B cell (primary cell): ENCODE data around the gene PIP5KL1. TPM values are rescaled to one million over a fixed set of nuclear protein-coding genes. Genes with fewer than 3 reads are reported as not detected.

Source experiments
- ATAC-seq: fragments of 200-7000 bp; cut with Tn5 transposase; one replicate; pipeline ENCODE4 v1.10.0; 2021; ENCODE audit warnings: low read depth, mild to moderate bottlenecking, moderate number of reproducible peaks, moderate library complexity
- CTCF ChIA-PET: fragments of 350-600 bp; sonication (Branson Sonifier 250); formaldehyde crosslinking; loops from one replicate; lab custom pipeline; 2021; ENCODE audit warnings: antibody characterized with exemption, inconsistent platforms; lab: Charles Lee
- POLR2A ChIA-PET: fragments of 350-600 bp; sonication (Branson Sonifier 250); formaldehyde crosslinking; loops from one replicate; lab custom pipeline; 2021; ENCODE audit warnings: antibody characterized with exemption; lab: Charles Lee
- DNase-seq: peaks from one replicate; pipeline ENCODE4 v3.0.0; 2013
- H2AFZ ChIP-seq: 2 replicates; pipeline ENCODE4 v1.6.1; 2012; ENCODE audit warnings: mild to moderate bottlenecking, low read depth, low read length; ENCODE audit not compliant: insufficient read depth, poor library complexity, severe bottlenecking
- H3K27ac ChIP-seq, 2 donors: 1 replicate in 1 of 2; 2 replicates in 1 of 2; pipeline ENCODE4 v1.5.1; 2012 to 2013; ENCODE audit warnings: low read length in 2 of 2, mild to moderate bottlenecking in 2 of 2, moderate library complexity in 1 of 2
- H3K27me3 ChIP-seq, 4 experiments: fragments of 200-600 bp in 1 of 4; sonication (generic) in 1 of 4; replicated peaks in 1 of 4; 1 replicate in 2 of 4; 2 replicates in 2 of 4; pipeline versions ENCODE4 v1.6.1 to v1.7.0; 2013 to 2016; ENCODE audit warnings: low read length in 3 of 4, mild to moderate bottlenecking in 2 of 4, mixed read lengths in 1 of 4, moderate library complexity in 1 of 4; ENCODE audit not compliant: insufficient read depth in 4 of 4, control insufficient read depth in 3 of 4; ENCODE audit errors: control extremely low read depth in 1 of 4
- H3K36me3 ChIP-seq, 2 experiments: replicated peaks in 1 of 2; 1 replicate in 1 of 2; 2 replicates in 1 of 2; pipeline versions ENCODE4 v1.6.1 to v1.7.1; 2013; ENCODE audit warnings: low read length in 1 of 2; ENCODE audit not compliant: insufficient read depth in 2 of 2, control insufficient read depth in 1 of 2; ENCODE audit errors: control extremely low read depth in 1 of 2, extremely low read depth in 1 of 2
- H3K4me1 ChIP-seq, 2 donors: fragments of 200-600 bp in 1 of 2; sonication (generic) in 1 of 2; 1 replicate in 1 of 2; 2 replicates in 1 of 2; pipeline versions ENCODE4 v1.5.1 to v1.6.1; 2013 to 2017; ENCODE audit warnings: low read length in 2 of 2; ENCODE audit not compliant: control insufficient read depth in 2 of 2, insufficient read depth in 2 of 2
- H3K4me2 ChIP-seq: replicated peaks from 2 replicates; pipeline ENCODE3; 2012; ENCODE audit warnings: mild to moderate bottlenecking, low read depth, low read length; ENCODE audit not compliant: poor library complexity, severe bottlenecking
- H3K4me3 ChIP-seq, 5 experiments: fragments of 200-600 bp in 1 of 5; sonication (generic) in 1 of 5; 1 replicate in 3 of 5; 2 replicates in 2 of 5; pipeline versions ENCODE4 v1.5.1 to v1.7.0; 2011 to 2016; ENCODE audit warnings: low read length in 4 of 5, mild to moderate bottlenecking in 4 of 5, low read depth in 2 of 5, control low read depth in 1 of 5, moderate library complexity in 1 of 5; ENCODE audit not compliant: insufficient read depth in 1 of 5; ENCODE audit errors: control extremely low read depth in 1 of 5, extremely low read depth in 1 of 5
- H3K79me2 ChIP-seq: fragments of 200-600 bp; sonication (generic); one replicate; pipeline ENCODE4 v1.6.0; 2016; ENCODE audit warnings: low read length; ENCODE audit not compliant: control insufficient read depth, insufficient read depth
- H3K9ac ChIP-seq: fragments of 200-600 bp; sonication (generic); 2 replicates; pipeline ENCODE4 v1.6.1; 2017; ENCODE audit warnings: mild to moderate bottlenecking, low read length, moderate library complexity
- H3K9me3 ChIP-seq, 3 donors: one replicate each; pipeline versions ENCODE4 v1.6.1 to v1.7.1; 2013; ENCODE audit warnings: low read length in 2 of 3; ENCODE audit not compliant: control insufficient read depth in 2 of 3, insufficient read depth in 1 of 3; ENCODE audit errors: control extremely low read depth in 1 of 3
- H4K20me1 ChIP-seq: 2 replicates; pipeline ENCODE4 v1.6.0; 2012; ENCODE audit warnings: mild to moderate bottlenecking, low read length; ENCODE audit not compliant: insufficient read depth, control insufficient read depth, poor library complexity, severe bottlenecking
- H3K27ac Mint-ChIP-seq: one replicate; pipeline ENCODE4 v1.8.0; 2021; ENCODE audit warnings: mixed read lengths
- H3K27me3 Mint-ChIP-seq: one replicate; pipeline ENCODE4 v1.8.0; 2021; ENCODE audit warnings: mixed read lengths
- H3K4me1 Mint-ChIP-seq: one replicate; pipeline ENCODE4 v1.8.0; 2021; ENCODE audit warnings: mixed read lengths
- H3K4me3 Mint-ChIP-seq: one replicate; pipeline ENCODE4 v1.8.0; 2021; ENCODE audit warnings: mixed read lengths
- H3K9me3 Mint-ChIP-seq: one replicate; pipeline ENCODE4 v1.8.0; 2022; ENCODE audit warnings: mixed read lengths; ENCODE audit not compliant: insufficient read depth
- EZH2 ChIP-seq: IDR thresholded peaks from 2 replicates; pipeline ENCODE4 v1.6.1; 2012; ENCODE audit warnings: borderline replicate concordance, low read depth, mild to moderate bottlenecking, moderate library complexity, low read length; ENCODE audit not compliant: insufficient read depth, poor library complexity, severe bottlenecking
- WGBS: methylation state at CpG from one replicate; pipeline ENCODE4 v1.1.5; 2013; ENCODE audit warnings: missing lambda C conversion rate; ENCODE audit not compliant: insufficient coverage; 5-methylcytosine and 5-hydroxymethylcytosine counted together
- intact Hi-C: fragments of 100-400 bp; cut with micrococcal nuclease; formaldehyde crosslinking; loops from one replicate; pipeline ENCODE4 v1.10.0; 2022
- polyA plus RNA-seq: library from polyadenylated mRNA; depleted of rRNA; stranded (reverse); fragments of >200 nt; gene quantifications from 2 replicates; pipeline ENCODE4 v1.2.3, GENCODE V29; 2012
- total RNA-seq, 2 donors: library from RNA; stranded (reverse); fragments of 120-200 nt in 1 of 2; gene quantifications; 1 replicate in 1 of 2; 2 replicates in 1 of 2; pipeline versions ENCODE4 v1.2.3 to v1.2.4, GENCODE V29; 2013 to 2022
- TF ChIP-seq, protein P1 (sequence below): fragments of 200-600 bp; IDR thresholded peaks from one replicate; pipeline ENCODE4 v1.8.0; 2022; ENCODE audit warnings: antibody characterized with exemption, mild to moderate bottlenecking

The PIP5KL1 gene
- total and polyA plus RNA-seq, 2 donors (not counting 1 experiment from before 2014, with no cell fraction given) = 0.75 to 1.4 TPM

DNA sequence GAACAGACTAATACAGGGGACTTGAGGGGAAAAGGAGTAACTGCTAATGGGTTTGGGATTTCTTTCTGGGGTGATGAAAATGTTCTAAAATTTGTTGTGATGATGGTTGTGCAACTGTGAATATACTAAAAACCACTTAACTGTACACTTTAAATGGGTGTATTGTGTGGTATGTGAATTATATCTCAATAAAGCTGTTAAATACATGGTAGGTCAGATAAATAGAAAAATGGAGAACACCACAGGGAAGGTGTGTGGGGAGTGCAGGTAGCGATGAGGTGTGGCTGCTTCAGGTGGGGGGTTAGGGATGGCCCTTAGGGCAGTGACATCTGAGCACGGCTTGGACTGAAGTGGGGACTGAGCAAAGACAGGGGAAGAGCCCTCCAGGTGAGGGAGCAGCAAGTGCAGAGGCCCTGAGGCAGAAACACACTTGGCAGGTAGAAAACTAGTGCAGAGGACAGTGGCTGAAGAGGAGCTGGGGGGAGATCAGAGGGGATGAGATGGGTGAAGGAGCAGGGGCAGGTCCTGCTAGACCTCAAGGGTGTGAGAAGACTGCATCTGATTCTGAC lies 29.3 kb upstream of the PIP5KL1 start:
- H3K27me3 Mint-ChIP-seq = no peaks in the 10 kb centered on the region
- Histone ChIP-seq H3K4me3 (no peak overlapping the region), H4K20me1 (peaks cover 86% of the 10 kb centered on the region), H3K27me3 (no peaks in the 10 kb centered on the region), H3K9ac (no peak overlapping the region), H3K36me3 (peaks cover 0 to 15% of the 10 kb centered on the region in 2 experiments), H3K79me2 (peaks cover 100% of the 10 kb centered on the region), H2AFZ (no peak overlapping the region), H3K9me3 (no peaks in the 10 kb centered on the region), H3K27ac (peak overlapping the region in 1 of 2 donors; percentile 60), H3K4me2 (no peak overlapping the region), H3K4me1 (peaks cover 22 to 51% of the 10 kb centered on the region in 2 donors)
- DNase-seq = no peak
- POLR2A ChIA-PET = interaction anchor here (0.6 kb wide), 1 partner anchor 65 kb away, joined by 6 read pairs; no protein-coding TSS in a partner anchor
- peaks cover 75% of the 10 kb centered on the region for H3K4me1 Mint-ChIP-seq
- CTCF ChIA-PET = interaction anchor here (0.6 to 12.8 kb wide), 5 partner anchors 11 to 74 kb away, joined by 3 to 251 read pairs (median 11); partner anchors contain the start of gene EEIG1
- no peaks in the 10 kb centered on the region for H3K9me3 Mint-ChIP-seq
- H3K27ac Mint-ChIP-seq = peak overlapping the region; percentile 69
- H3K4me3 Mint-ChIP-seq = no peak overlapping the region
- 93% methylated on average over 2 of the region's 2 CpGs for WGBS
- TF ChIP-seq, protein P1, sequence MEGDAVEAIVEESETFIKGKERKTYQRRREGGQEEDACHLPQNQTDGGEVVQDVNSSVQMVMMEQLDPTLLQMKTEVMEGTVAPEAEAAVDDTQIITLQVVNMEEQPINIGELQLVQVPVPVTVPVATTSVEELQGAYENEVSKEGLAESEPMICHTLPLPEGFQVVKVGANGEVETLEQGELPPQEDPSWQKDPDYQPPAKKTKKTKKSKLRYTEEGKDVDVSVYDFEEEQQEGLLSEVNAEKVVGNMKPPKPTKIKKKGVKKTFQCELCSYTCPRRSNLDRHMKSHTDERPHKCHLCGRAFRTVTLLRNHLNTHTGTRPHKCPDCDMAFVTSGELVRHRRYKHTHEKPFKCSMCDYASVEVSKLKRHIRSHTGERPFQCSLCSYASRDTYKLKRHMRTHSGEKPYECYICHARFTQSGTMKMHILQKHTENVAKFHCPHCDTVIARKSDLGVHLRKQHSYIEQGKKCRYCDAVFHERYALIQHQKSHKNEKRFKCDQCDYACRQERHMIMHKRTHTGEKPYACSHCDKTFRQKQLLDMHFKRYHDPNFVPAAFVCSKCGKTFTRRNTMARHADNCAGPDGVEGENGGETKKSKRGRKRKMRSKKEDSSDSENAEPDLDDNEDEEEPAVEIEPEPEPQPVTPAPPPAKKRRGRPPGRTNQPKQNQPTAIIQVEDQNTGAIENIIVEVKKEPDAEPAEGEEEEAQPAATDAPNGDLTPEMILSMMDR = no peak
- TF ChIP-seq EZH2 = no peak
- intact Hi-C loops = loop anchor here (5.0 kb wide), 2 partner anchors 37 to 157 kb away; no protein-coding TSS in a partner anchor
- no peak for ATAC-seq

DNA sequence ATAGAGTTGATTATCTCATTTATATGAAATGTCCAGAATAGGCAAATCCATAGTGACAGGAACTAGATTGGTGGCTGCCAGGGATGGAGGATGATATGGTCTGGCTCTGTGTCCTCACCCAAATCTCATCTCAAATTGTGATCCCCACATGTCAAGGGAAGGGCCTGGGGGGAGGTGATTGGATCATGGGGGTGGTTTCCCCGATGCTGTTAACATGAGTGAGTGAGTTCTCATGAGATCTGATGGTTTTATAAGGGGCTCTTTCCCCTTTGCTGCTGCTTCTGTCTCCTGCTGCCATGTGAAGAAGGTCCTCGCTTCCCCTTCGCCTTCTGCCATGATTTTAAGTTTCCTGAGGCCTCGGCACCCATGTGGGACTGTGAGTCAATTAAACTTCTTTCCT lies 28.8 kb upstream of the PIP5KL1 start:
- H3K4me1 ChIP-seq = peaks cover 22 to 53% of the 10 kb centered on the region in 2 donors
- ChIA-PET CTCF (interaction anchor here (1.0 to 12.8 kb wide), 3 partner anchors 18 to 158 kb away, joined by 4 to 251 read pairs (median 182); partner anchors contain the start of gene EEIG1), POLR2A (no interaction called here)
- ATAC-seq = no peak
- peak overlapping the region in 1 of 2 donors; percentile 60 for H3K27ac ChIP-seq
- intact Hi-C loops = loop anchor here (5.0 kb wide), 2 partner anchors 38 to 158 kb away; no protein-coding TSS in a partner anchor
- TF ChIP-seq, protein P1 = no peak
- no peak for TF ChIP-seq EZH2
- 82% methylated on average over 1 of the region's 4 CpGs for WGBS
- H3K4me3 Mint-ChIP-seq = no peak overlapping the region
- H3K36me3 ChIP-seq = peaks cover 0 to 15% of the 10 kb centered on the region in 2 experiments
- H3K4me2 ChIP-seq = no peak overlapping the region
- H3K9me3 ChIP-seq = no peaks in the 10 kb centered on the region
- no peak overlapping the region for H3K27ac Mint-ChIP-seq
- H3K79me2 ChIP-seq = peaks cover 100% of the 10 kb centered on the region
- H3K9ac ChIP-seq = no peak overlapping the region
- no peaks in the 10 kb centered on the region for H3K27me3 Mint-ChIP-seq
- no peak overlapping the region for H2AFZ ChIP-seq
- H3K4me3 ChIP-seq = no peak overlapping the region
- no peak for DNase-seq
- no peaks in the 10 kb centered on the region for H3K9me3 Mint-ChIP-seq
- peaks cover 86% of the 10 kb centered on the region for H4K20me1 ChIP-seq
- H3K27me3 ChIP-seq = no peaks in the 10 kb centered on the region
- H3K4me1 Mint-ChIP-seq = peaks cover 77% of the 10 kb centered on the region
